Colon (tissue), 2 donors: Measurements from ENCODE around the gene AP2B1.

Source experiments
- FAIRE-seq: peaks from 2 replicates; lab custom pipeline; 2012; peaks lifted over from hg19 to GRCh38; lab: Jason Lieb, UNC
- donor health status: control.
- donor health status: control.

Gene AP2B1

GRCh38 chr17:35730400-35731005 lies 143.4 kb downstream of the AP2B1 start:
- no peak for FAIRE-seq

DNA sequence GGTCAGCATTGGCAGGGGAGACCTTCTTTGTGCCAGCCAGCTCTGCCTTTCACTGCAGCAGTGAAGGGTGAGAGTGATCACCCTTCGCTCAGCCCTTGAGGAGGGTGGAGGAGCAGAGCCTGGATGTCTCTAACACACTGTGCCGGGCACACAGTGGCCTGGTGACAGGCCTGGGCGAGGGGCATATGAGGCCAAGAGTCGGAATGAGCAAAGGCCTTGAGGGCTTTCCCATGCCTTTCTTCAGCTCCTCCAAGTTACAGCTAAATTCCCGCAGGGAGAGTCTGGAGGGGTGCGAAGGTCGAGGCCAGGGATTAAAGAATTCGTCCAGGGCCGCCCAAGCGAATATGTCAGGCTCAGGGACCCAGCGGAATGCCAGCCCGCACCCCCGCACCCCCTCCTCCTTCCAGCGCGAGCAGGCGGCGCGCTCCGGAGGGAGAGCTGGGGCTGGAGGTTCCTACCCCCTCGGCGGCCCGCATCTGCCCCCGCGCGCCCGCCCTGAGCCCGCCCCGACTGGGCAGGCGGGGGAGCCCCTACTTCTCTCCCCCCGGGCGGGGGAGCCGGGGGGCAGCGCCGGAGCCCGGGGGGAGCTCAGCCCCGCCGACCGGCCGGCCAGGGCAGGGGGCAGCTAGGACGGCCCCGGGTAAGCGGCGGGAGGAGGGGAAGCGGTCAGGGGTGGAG lies 144.3 kb downstream of the AP2B1 start, which contains the start of gene RASL10B:
RASL10B (plus strand) TSS at position 401 of the 678 bp plus-strand sequence. CDS start 3,546 bp downstream, outside the sequence.
- no peak for FAIRE-seq

DNA sequence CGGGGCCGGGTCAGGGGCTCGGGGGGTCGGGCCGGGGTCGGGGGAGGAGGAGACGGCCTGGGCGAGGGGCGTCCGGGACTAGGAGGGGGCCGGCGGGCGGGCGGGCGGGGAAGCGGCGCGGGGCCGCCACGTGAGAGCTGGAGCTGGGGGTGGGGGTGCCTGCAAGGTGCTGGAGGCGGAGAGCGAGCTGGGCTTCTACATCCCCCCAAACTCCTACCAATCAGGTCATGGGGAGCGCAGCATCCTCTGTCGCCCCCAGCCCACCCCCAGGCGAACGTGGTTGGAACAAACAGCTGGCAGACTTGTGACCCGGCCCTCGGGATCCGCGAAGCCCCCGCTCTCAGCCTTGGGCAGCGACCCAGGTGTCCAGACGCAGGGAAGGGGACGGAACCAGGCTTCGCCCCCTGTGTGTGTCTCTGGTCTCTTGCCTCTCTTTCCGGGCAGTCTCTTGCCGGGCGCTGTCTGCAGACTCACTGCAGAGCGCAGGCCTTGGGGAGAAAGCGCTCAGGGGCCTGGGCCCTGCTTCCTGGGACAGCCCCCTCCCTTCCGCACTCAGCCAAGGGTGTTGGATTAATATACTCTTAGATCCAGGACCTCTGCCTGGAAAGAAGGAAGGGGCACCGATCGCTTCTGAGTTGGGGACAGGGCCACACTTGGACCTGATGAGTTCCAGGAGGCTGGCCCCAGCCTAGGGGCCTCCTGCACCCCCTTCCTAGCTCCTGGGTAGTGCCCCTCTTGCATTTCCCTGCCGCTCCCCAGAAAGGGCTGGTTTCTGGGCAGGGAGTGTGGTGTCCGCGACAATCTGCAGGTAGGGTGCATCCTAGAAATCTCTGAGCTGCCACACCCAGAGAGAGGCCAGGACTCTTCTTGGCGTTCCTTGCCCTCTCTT lies 145.0 kb downstream of the AP2B1 start:
- no peak for FAIRE-seq

DNA sequence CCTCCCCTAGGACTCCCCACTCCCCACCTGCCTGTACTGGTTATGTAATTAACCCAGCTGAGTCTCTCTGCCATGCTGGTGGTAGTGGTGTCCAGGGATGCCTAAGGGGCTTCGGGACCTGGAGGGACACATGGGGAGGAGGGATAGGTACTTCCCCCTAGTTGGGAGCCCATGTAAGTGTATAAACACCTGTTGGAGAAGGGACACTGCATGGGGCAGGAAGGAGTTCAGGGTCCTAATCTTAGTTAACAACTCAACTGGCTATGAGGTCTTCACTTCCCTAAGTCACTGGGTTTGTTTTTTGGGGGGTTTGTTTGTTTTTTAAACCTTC lies 145.6 kb downstream of the AP2B1 start:
- no peak for FAIRE-seq

DNA sequence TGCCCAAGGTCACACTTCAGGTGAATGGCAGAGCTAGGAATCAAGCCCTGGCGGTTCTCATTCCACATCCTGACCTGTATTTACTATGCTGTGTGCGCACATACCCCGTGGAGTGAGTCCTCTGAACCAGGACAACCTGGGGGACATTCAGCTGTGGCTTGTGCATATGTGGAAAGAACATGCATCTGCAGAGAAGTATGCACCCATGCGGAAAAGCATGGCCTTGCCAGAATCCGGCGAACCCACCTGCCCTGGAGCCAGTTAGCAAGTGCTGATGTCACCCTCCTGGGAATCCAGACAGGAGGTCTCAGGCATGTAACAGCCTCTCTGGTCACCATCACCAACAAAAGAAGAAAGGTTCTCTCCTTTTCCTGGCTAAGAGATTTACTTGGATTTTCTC lies 146.2 kb downstream of the AP2B1 start:
- no peak for FAIRE-seq

DNA sequence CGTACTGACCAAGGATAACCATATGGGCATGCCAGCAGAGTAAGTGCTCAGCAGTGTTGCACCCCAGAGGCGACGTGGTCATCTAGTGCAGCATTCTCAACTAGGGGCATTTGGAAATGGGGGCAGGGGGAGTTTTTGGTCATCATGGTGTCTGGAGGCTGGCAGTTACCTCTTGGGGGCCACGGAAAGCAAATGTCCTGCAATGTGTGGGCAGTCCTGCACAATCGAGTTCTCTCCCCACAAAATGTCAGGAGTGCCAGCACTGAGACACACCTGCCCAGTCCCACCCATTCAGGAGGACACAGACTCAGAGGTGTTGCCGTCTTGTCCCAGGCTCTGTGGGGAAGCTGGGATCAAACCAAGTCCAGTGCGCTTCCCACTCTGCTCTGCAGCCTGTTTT lies 147.3 kb downstream of the AP2B1 start:
- no peak for FAIRE-seq

DNA sequence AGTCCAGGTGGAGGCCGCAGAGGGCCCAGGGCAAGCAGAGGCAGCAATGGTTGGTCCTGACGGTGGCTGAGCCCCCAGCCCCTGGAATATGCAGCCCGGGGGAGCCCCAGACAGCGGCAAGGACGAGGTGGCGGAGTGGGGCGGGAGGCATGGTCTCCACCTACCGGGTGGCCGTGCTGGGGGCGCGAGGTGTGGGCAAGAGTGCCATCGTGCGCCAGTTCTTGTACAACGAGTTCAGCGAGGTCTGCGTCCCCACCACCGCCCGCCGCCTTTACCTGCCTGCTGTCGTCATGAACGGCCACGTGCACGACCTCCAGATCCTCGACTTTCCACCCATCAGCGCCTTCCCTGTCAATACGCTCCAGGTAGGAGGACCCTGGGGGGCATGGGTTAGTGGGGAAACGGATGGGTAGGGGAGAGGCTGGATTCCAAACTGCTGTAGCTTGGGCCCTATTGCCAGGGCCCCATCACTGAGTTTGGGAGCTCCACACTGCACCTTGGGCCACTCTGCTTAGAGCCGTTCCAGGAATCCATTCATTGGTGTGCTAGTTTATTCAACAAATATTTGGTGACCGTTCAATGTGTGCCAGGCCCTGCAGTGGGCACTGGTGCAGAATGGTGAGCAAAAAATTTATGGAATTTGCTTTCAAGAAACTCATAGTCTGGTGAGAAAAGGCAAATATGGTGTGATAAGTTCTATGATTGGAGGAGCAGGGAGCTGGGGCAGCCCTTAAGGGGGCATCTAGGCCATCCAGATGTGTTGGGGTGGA lies 148.1 kb downstream of the AP2B1 start:
- no peak for FAIRE-seq

- FAIRE-seq = no peak
Observed at GRCh38 chr17:35736236-35736635, 149.1 kb downstream of the AP2B1 start.

DNA sequence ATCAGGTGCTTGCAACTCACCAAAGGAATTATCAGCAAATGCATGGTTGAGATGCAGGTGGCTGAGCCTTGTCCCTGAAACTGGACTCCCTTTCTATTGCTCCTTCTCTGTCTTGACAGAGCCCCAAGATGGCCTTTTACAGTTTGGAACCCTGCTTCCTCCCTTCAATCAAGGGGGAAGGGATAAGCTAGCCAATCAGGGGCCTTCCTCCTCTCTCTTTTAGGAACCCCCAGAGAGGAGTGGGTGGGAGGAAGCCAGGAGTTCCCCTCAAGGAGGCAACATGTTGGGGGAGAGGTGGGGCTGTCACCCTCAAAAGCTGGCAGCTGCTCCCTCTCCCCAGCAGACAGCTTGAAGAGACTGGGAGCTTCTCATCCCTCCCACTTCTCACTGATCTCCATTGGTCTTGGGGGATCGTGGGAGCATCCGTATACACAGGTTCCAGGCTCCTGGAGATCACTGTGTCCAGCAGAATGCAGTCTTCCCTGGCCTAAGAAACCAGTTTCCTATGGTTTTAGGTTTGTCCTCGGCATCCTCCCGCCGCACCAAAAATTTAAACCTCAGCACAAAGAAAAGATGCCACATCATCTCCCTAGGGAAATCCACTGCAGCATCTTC lies 151.5 kb downstream of the AP2B1 start:
- FAIRE-seq = no peak

GRCh38 chr17:35740216-35740615 lies 153.1 kb downstream of the AP2B1 start:
- FAIRE-seq = no peak

DNA sequence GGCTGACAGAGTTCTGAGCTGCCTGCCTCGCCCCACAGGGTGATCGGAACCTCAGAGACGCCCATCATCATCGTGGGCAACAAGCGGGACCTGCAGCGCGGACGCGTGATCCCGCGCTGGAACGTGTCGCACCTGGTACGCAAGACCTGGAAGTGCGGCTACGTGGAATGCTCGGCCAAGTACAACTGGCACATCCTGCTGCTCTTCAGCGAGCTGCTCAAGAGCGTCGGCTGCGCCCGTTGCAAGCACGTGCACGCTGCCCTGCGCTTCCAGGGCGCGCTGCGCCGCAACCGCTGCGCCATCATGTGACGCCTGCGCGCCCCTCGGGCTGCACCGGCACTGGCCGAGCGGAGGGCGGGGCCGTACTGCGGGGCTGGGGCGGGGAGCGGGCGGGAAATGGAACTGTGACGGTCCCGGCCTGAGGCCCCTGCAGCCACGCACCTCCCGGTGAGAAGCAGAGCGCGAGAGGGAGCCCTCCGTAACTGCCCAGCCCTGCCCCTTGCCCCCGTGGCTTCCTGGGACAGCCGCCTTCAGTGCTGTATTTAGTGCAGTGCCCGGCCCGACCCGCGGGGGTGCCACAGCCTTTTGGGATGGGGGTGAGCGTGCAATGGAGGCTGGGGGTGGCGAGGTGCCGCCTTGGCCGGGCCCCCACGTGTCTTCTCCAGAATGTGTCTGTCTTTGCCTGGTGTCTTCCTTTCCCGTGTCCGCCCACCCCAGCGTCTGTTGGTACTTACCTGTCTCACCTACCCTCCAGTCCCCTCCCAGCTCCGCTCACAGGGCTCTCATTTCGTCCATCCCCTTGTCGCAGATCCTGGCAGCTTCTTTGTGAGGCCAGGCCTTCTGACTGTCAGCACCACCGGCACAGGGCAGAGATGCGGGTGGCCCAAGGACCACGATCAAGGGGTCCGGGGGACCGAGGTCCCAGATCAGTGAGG lies 154.1 kb downstream of the AP2B1 start:
- no peak for FAIRE-seq

DNA sequence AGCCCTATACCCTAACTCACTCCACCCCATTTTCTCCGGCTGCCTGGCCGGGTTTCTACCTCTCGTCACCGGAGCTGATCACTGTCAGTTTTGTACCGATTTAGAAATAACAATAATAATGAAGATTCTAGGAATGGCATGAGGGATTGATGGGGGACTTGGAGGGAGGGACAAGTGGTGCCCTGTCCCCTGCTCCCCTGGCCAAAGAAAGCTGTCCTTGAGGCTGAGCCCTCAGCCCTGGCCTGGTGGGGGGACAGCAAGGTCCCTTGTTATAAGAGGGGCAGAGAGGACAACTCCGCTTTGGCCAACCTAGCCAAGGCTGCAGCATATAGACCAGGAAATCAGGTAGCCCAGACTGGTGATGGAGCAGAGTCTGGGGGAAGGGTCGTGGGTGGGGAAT lies 155.4 kb downstream of the AP2B1 start:
- no peak for FAIRE-seq

GRCh38 chr17:35742896-35743477 lies 155.9 kb downstream of the AP2B1 start:
- FAIRE-seq = no peak

DNA sequence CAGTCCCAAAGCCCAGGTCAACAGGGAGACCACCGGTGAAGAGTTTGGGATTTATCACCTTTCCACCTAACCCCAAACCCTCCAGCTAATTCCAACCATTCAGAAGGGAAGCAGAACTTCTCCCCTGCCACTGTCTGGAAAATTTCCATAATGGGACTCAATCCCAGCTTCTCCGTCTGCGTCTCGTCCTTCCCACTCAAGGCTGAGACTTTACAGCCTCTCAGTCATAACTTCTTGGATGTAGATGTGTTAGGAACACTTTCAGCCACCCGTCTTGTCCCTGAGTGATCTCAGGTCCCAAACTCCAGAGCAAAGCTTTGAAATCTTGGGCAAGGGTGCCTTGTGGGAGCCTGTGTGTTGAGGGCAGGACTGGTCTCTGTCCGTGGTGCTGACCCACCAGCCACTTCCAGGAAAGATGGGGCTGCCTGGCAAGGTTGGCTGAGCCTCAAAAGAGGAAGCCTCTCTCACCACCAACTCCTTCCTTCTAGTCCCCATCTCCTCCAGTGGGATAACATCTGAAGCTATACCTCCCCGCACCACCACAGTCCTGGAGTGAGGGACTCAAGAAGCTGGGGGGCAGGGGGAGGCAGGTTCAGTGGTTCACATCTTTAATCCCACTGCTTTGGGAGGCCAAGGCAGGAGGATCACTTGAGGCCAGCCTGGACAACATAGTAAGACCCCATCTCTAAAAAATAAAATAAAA lies 156.7 kb downstream of the AP2B1 start:
- FAIRE-seq = no peak

GRCh38 chr17:35744830-35745229 lies 157.7 kb downstream of the AP2B1 start:
- FAIRE-seq = no peak

DNA sequence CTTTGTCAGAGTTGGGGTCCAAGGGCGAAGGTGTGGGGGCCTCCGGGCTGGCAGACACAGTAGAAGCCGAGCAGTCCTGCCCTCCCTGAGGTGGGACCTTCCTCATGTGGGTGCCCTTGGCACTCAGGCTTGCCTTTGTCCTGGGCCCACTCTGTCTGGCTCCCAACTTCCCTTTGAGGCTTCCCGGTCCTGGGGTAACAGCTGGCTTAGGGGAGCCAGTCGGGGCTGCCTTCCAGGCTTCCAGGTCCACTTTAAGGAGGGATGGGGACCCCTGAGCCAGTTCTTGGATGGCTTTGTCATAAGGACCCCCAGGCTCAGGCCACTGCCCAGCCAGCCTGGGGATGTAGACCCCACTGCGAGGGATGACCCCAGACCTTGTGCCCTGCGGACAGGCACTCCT lies 158.1 kb downstream of the AP2B1 start:
- FAIRE-seq = no peak

DNA sequence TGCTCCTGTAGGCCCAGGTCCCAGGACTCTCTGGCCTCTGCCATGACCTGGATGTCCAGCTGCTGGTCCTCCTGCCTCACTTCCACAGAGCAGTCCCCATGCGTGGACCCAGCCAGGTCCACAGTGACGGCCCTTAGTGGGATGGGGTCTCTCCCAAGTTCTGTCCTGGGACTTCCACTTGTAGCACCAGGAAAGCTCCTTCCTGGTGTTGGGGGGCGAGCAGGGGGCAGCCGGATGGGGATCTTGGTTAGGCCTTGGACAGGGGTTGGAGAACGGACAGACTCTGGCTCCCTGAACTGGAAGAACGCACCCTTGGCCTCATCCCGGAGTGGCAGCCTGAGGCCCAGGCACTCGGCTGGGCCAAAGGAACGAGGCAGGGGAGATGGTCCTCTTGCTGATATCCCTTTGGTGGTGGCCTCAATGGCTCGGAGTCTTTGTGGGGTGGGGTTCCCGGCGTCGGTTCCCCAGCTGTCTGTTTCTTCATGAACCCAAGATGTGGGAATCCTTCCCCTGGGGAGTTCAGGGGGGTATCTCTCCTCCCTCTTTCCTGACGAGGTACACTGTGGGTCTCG lies 158.7 kb downstream of the AP2B1 start:
- no peak for FAIRE-seq

DNA sequence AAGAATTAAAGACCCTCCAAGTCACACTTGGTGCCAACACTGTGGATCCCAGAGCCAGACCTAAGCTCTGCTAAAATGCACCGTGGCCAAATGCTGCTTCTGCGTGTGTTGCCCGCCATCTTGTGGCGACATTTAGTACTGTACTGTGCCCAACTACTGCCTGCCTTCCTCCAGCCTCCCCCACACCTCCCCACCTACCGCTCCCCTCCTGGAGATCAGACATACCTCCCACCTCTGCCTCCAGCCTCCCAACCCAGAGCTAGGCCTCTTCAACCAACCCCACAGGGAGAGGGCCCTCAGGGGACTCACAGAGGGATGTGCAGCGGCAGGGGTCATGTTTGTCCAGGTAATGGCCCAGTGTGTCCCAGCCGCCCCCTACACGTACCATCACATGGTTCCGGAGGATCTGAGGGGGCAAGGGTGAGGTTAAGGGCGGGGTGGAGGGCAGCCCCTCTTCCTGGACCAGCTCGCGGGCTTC lies 160.5 kb downstream of the AP2B1 start:
- no peak for FAIRE-seq

- FAIRE-seq = no peak
Observed at GRCh38 chr17:35748341-35748841, 161.3 kb downstream of the AP2B1 start.
